HCT116 (cell line): ENCODE data around the gene FN3K. TPM values are rescaled to one million over a fixed set of nuclear protein-coding genes. Genes with fewer than 3 reads are reported as not detected.

Experiments used
- ATAC-seq: fragments of 200-7000 bp; cut with Tn5 transposase; 2 replicates; pipeline ENCODE4 v1.9.1; 2020; ENCODE audit warnings: mild to moderate bottlenecking, moderate library complexity
- BruUV-seq: library from RNA; stranded (reverse); fragments of 400-500 nt; replicated peaks from 2 replicates; lab custom pipeline; 2021; lab: Mats Ljungman, UMichigan
- CTCF ChIA-PET: fragments of 300-600 bp; sonication (Branson Sonifier 250); formaldehyde crosslinking; loops from one replicate; lab custom pipeline; 2021; ENCODE audit warnings: antibody characterized with exemption; lab: Charles Lee
- POLR2A ChIA-PET: fragments of 300-600, 350-600 bp; sonication (Branson Sonifier 250); formaldehyde crosslinking; loops from one replicate; lab custom pipeline; 2021; ENCODE audit warnings: antibody characterized with exemption; lab: Charles Lee
- RAD21 ChIA-PET, 2 experiments: fragments of 300-600 bp; sonication (Branson Sonifier 250); formaldehyde crosslinking; loops; one replicate each; lab custom pipeline; 2023; ENCODE audit warnings: low total read pairs in 2 of 2; ENCODE audit not compliant: uncharacterized antibody in 2 of 2, unreplicated experiment in 2 of 2, low non-redundant PET in 1 of 2; lab: Charles Lee
- DNase-seq: peaks from one replicate; pipeline ENCODE4 v3.0.0-alpha.2; 2010; ENCODE audit warnings: low read depth, low spot score
- H2AFZ ChIP-seq: fragments of 200-600 bp; shearing (Covaris generic), sonication (generic); 2 replicates; pipeline ENCODE4 v1.6.1; 2017; ENCODE audit warnings: low read depth, mixed run types, mixed read lengths, antibody characterized with exemption, low read length; ENCODE audit not compliant: poor library complexity, severe bottlenecking
- H3K27ac ChIP-seq: 2 replicates; pipeline ENCODE4 v1.5.1; 2012; ENCODE audit warnings: low read depth, low read length
- H3K27me3 ChIP-seq: fragments of 200-600 bp; sonication (generic); 2 replicates; pipeline ENCODE4 v1.6.1; 2016; ENCODE audit warnings: mixed run types, low read length, mixed read lengths; ENCODE audit not compliant: insufficient read depth
- H3K36me3 ChIP-seq, 2 experiments: fragments of 200-500 bp in 1 of 2; fragments of 200-600 bp in 1 of 2; sonication (Bioruptor generic) in 1 of 2; sonication (generic) in 1 of 2; 2 replicates each; pipeline versions ENCODE4 v1.5.1 to v1.6.1; 2014 to 2016; ENCODE audit warnings: low read length in 2 of 2, inconsistent platforms in 1 of 2, mixed read lengths in 1 of 2, mixed run types in 1 of 2; ENCODE audit not compliant: insufficient read depth in 2 of 2, control insufficient read depth in 1 of 2
- H3K4me1 ChIP-seq, 2 experiments: fragments of 200-600 bp in 1 of 2; sonication (generic) in 1 of 2; 2 replicates each; pipeline versions ENCODE4 v1.5.1 to v1.6.1; 2012 to 2017; ENCODE audit warnings: low read length in 2 of 2, inconsistent platforms in 1 of 2, mild to moderate bottlenecking in 1 of 2, mixed read lengths in 1 of 2, mixed run types in 1 of 2, moderate library complexity in 1 of 2; ENCODE audit not compliant: insufficient read depth in 2 of 2, control insufficient read depth in 1 of 2
- H3K4me2 ChIP-seq: fragments of 200-600 bp; sonication (generic); 2 replicates; pipeline ENCODE4 v1.6.1; 2017; ENCODE audit warnings: mixed run types, low read length, mixed read lengths
- H3K4me3 ChIP-seq, 2 experiments: fragments of 200-600 bp in 1 of 2; sonication (generic) in 1 of 2; replicated peaks in 1 of 2; 2 replicates each; pipeline ENCODE4 v1.5.1; 2011 to 2016; ENCODE audit warnings: low read length in 2 of 2, control low read depth in 1 of 2, low read depth in 1 of 2, mild to moderate bottlenecking in 1 of 2, mixed read lengths in 1 of 2, mixed run types in 1 of 2
- H3K79me2 ChIP-seq: fragments of 200-600 bp; sonication (generic); 2 replicates; pipeline ENCODE4 v1.6.1; 2017; ENCODE audit warnings: mild to moderate bottlenecking, mixed run types, low read length, moderate library complexity, mixed read lengths; ENCODE audit not compliant: insufficient read depth
- H3K9ac ChIP-seq: fragments of 200-600 bp; sonication (generic); 2 replicates; pipeline ENCODE4 v1.6.1; 2016; ENCODE audit warnings: low read length, mixed read lengths
- H3K9me2 ChIP-seq: fragments of 200-600 bp; sonication (generic), shearing (Covaris generic); 2 replicates; pipeline ENCODE4 v1.6.1; 2017; ENCODE audit warnings: mixed run types, mild to moderate bottlenecking, moderate library complexity; ENCODE audit not compliant: insufficient read depth
- H3K9me3 ChIP-seq, 2 experiments: fragments of 200-500 bp in 1 of 2; fragments of 200-600 bp in 1 of 2; sonication (Bioruptor generic) in 1 of 2; sonication (generic) in 1 of 2; 2 replicates each; pipeline ENCODE4 v1.6.1; 2014 to 2017; ENCODE audit warnings: low read length in 2 of 2, mixed read lengths in 2 of 2, inconsistent platforms in 1 of 2, low read depth in 1 of 2, mild to moderate bottlenecking in 1 of 2, mixed run types in 1 of 2, moderate library complexity in 1 of 2; ENCODE audit not compliant: control insufficient read depth in 1 of 2, insufficient read depth in 1 of 2
- H4K20me1 ChIP-seq: fragments of 200-600 bp; sonication (generic), shearing (Covaris generic); 2 replicates; pipeline ENCODE4 v1.6.1; 2017; ENCODE audit warnings: mixed run types, mild to moderate bottlenecking, moderate library complexity; ENCODE audit not compliant: insufficient read depth
- CEBPB ChIP-seq: IDR thresholded peaks from 2 replicates; pipeline ENCODE4 v1.6.1; 2012; ENCODE audit warnings: low read depth
- CTCF ChIP-seq, 3 experiments: fragments of 200-600 bp in 1 of 3; sonication (generic) in 1 of 3; IDR thresholded peaks in 2 of 3; conservative IDR thresholded peaks in 1 of 3; 2 replicates each; pipeline ENCODE4 v1.5.1; 2012 to 2017; ENCODE audit warnings: low read depth in 2 of 3, low read length in 2 of 3, antibody characterized with exemption in 1 of 3, borderline replicate concordance in 1 of 3, control low read depth in 1 of 3, mild to moderate bottlenecking in 1 of 3, mixed read lengths in 1 of 3, mixed run types in 1 of 3, moderate library complexity in 1 of 3; ENCODE audit not compliant: insufficient read depth in 1 of 3
- EZH2phosphoT487 ChIP-seq: fragments of 200-600 bp; IDR thresholded peaks from 2 replicates; pipeline ENCODE4 v1.6.1; 2018; ENCODE audit warnings: antibody characterized with exemption, borderline replicate concordance
- POLR2A ChIP-seq: IDR thresholded peaks from 2 replicates; pipeline ENCODE4 v1.7.0; 2011; ENCODE audit warnings: borderline replicate concordance; ENCODE audit not compliant: insufficient read depth, insufficient read length; ENCODE audit errors: extremely low read depth
- POLR2AphosphoS5 ChIP-seq: IDR thresholded peaks from 2 replicates; pipeline ENCODE4 v1.6.1; 2011; ENCODE audit warnings: mild to moderate bottlenecking, low read depth, low read length, moderate library complexity
- SIN3A ChIP-seq: IDR thresholded peaks from 2 replicates; pipeline ENCODE4 v1.6.1; 2012; ENCODE audit warnings: low read depth
- SRF ChIP-seq: IDR thresholded peaks from 2 replicates; pipeline ENCODE4 v1.6.1; 2012; ENCODE audit warnings: low read depth
- TCF7L2 ChIP-seq: IDR thresholded peaks from 2 replicates; pipeline ENCODE4 v1.7.0; 2011; ENCODE audit warnings: borderline replicate concordance, inconsistent platforms; ENCODE audit not compliant: insufficient read depth, insufficient read length; ENCODE audit errors: extremely low read depth
- YY1 ChIP-seq: IDR thresholded peaks from 2 replicates; pipeline ENCODE4 v1.6.1; 2011; ENCODE audit warnings: low read length, low read depth, moderate library complexity, mild to moderate bottlenecking; ENCODE audit not compliant: insufficient replicate concordance; ENCODE audit errors: extremely low read depth
- ZFX ChIP-seq: fragments of 450-650 bp; IDR thresholded peaks from 2 replicates; pipeline ENCODE4 v1.6.1; 2017
- intact Hi-C: fragments of 100-400 bp; cut with micrococcal nuclease; formaldehyde crosslinking; loops from 2 replicates; pipeline ENCODE4 v1.10.0; 2022
- total RNA-seq: library from RNA; stranded (reverse); gene quantifications from one replicate; pipeline ENCODE4 v1.2.1, GENCODE V29; 2021; ENCODE audit not compliant: unreplicated experiment

Gene FN3K
- total RNA-seq, 1 experiment from 2014 or later, result 9.9 TPM

DNA sequence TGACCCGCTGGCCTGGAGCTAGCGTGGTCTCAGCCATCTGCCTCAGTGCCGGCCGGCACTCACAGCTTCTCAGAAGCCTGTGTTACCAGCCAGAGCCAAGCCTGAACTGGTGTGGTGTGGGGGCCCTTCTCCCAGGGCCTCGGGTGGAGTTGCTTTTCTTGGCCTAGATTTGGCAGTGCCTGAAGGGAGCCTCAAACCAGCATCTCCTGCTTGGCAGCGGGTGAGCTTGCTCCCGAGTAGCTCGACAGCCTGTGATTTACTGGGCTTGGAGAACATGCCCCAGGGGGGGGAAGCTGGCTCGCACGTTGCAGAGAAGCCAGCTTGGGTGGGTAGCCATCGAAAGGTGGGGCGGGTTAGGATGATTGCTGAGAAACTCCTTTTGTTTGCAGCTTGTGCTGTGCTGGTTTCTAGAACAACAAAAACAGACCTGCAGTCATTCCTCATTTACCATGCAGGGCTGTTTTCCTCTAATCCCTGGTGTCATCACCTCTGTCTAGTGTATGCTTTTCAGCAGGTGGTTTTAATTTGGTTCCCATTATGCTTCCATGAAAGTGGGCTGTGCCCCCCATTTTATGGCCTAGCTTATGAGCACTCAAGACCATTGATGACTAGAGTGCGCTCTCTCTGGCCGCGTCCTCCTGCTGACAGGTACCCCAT is 58.7 kb downstream of the FN3K start:
- Histone ChIP-seq H3K9me3 (no peaks in the 10 kb centered on the region), H3K4me1 (peaks cover 0 to 5% of the 10 kb centered on the region in 2 experiments; a peak in 1 of 4 replicates), H3K4me2 (no peak overlapping the region), H3K9ac (no peak overlapping the region), H3K9me2 (no peaks in the 10 kb centered on the region), H3K79me2 (peaks cover 54% of the 10 kb centered on the region), H4K20me1 (no peaks in the 10 kb centered on the region), H3K4me3 (no peak overlapping the region), H2AFZ (no peak overlapping the region), H3K27ac (no peak overlapping the region), H3K27me3 (no peaks in the 10 kb centered on the region), H3K36me3 (0 out of 4 replicates have a peak, but pooled peaks cover 0 to 3% of the 10 kb centered on the region in 2 experiments)
- intact Hi-C loops, result no loop called here
- ATAC-seq (no peak), DNase-seq (no peak)
- BruUV-seq, result no TSS peak
- TF ChIP-seq POLR2AphosphoS5 (no peak), EZH2phosphoT487 (no peak), CEBPB (no peak), SRF (no peak), POLR2A (no peak), SIN3A (no peak), ZFX (no peak), TCF7L2 (no peak), CTCF (IDR thresholded peaks at IDR 0.05 in 2 of 3, conservative IDR thresholded peaks at IDR 0.05 in 1 of 3; ENCODE audit: borderline replicate concordance in 1 of 3, insufficient read depth in 1 of 3, low read depth in 2 of 3, low read length in 2 of 3) (no peak), YY1 (no peak)
- RAD21 ChIA-PET, result no interaction called here
- POLR2A ChIA-PET, result no interaction called here
- CTCF ChIA-PET, result no interaction called here
